GM23248 (cell line): ENCODE data around the gene SND1. TPM values are rescaled to one million over a fixed set of nuclear protein-coding genes. Genes with fewer than 3 reads are reported as not detected.

Source experiments
- DNase-seq: peaks from one replicate; pipeline ENCODE4 v3.0.0-alpha.2; 2015
- H2AFZ ChIP-seq: fragments of 200-600 bp; sonication (generic); 2 replicates; pipeline ENCODE4 v1.6.1; 2016; ENCODE audit warnings: antibody characterized with exemption
- H3F3A ChIP-seq: fragments of 200-600 bp; sonication (generic); 2 replicates; pipeline ENCODE4 v1.6.1; 2016; ENCODE audit warnings: mild to moderate bottlenecking, antibody characterized with exemption, mixed run types; ENCODE audit not compliant: insufficient read depth
- H3K27ac ChIP-seq: fragments of 200-600 bp; sonication (generic); 2 replicates; pipeline ENCODE4 v1.5.1; 2016; ENCODE audit warnings: mild to moderate bottlenecking
- H3K27me3 ChIP-seq: fragments of 200-600 bp; sonication (generic); replicated peaks from 2 replicates; pipeline ENCODE4 v1.6.1; 2016; ENCODE audit warnings: mild to moderate bottlenecking; ENCODE audit not compliant: insufficient read depth
- H3K36me3 ChIP-seq: fragments of 200-600 bp; sonication (generic); 2 replicates; pipeline ENCODE4 v1.6.1; 2016; ENCODE audit warnings: low read depth, mild to moderate bottlenecking
- H3K4me1 ChIP-seq: fragments of 200-600 bp; sonication (generic); 2 replicates; pipeline ENCODE4 v1.6.1; 2016; ENCODE audit warnings: mild to moderate bottlenecking; ENCODE audit not compliant: insufficient read depth
- H3K4me2 ChIP-seq: fragments of 200-600 bp; sonication (generic); one replicate; pipeline ENCODE4 v1.6.1; 2016; ENCODE audit warnings: mild to moderate bottlenecking; ENCODE audit not compliant: unreplicated experiment
- H3K4me3 ChIP-seq: fragments of 200-600 bp; sonication (generic); 2 replicates; pipeline ENCODE4 v1.5.1; 2016; ENCODE audit warnings: mild to moderate bottlenecking
- H3K79me2 ChIP-seq: fragments of 200-600 bp; sonication (generic); 2 replicates; pipeline ENCODE4 v1.6.1; 2016; ENCODE audit warnings: mild to moderate bottlenecking; ENCODE audit not compliant: insufficient read depth
- H3K9ac ChIP-seq: fragments of 200-600 bp; sonication (generic); 2 replicates; pipeline ENCODE4 v1.6.1; 2016; ENCODE audit warnings: mild to moderate bottlenecking
- H3K9me2 ChIP-seq: fragments of 200-600 bp; sonication (generic); 2 replicates; pipeline ENCODE4 v1.6.1; 2016; ENCODE audit warnings: mixed run types, mild to moderate bottlenecking, moderate library complexity; ENCODE audit not compliant: insufficient read depth
- H3K9me3 ChIP-seq: fragments of 200-600 bp; sonication (generic); one replicate; pipeline ENCODE4 v1.6.1; 2017; ENCODE audit warnings: low read depth
- H4K20me1 ChIP-seq: fragments of 200-600 bp; sonication (generic); 2 replicates; pipeline ENCODE4 v1.6.0; 2016; ENCODE audit not compliant: insufficient read depth
- EZH2 ChIP-seq: fragments of 200-600 bp; sonication (generic); IDR thresholded peaks from 2 replicates; pipeline ENCODE4 v1.6.1; 2018; ENCODE audit warnings: antibody characterized with exemption, mild to moderate bottlenecking; ENCODE audit not compliant: insufficient read depth, poor library complexity, severe bottlenecking
- EZH2phosphoT487 ChIP-seq: fragments of 200-600 bp; sonication (generic); IDR thresholded peaks from 2 replicates; pipeline ENCODE4 v1.6.1; 2018; ENCODE audit warnings: antibody characterized with exemption, moderate library complexity, mild to moderate bottlenecking, low read depth; ENCODE audit not compliant: insufficient read depth
- WGBS, 2 experiments: methylation state at CpG; one replicate each; pipeline ENCODE4 v1.1.6; 2015 to 2017; ENCODE audit warnings: low lambda C conversion rate in 2 of 2, low coverage in 1 of 2; ENCODE audit errors: missing lambda C conversion rate in 2 of 2; 5-methylcytosine and 5-hydroxymethylcytosine counted together
- in situ Hi-C: fragments of 300-500 bp; cut with MboI; formaldehyde crosslinking; loops from 2 replicates; pipeline ENCODE4 v1.15.0; 2020
- polyA plus RNA-seq: library from polyadenylated mRNA; unstranded; fragments of >200 nt; fragmentation: Nextera tagmentation; extraction: Ambion mirVana; gene quantifications from 2 replicates; pipeline ENCODE4 v1.2.1, GENCODE V29; 2016
- total RNA-seq: library from RNA; depleted of rRNA; stranded (reverse); fragments of >200 nt; shearing (Covaris generic); gene quantifications from 2 replicates; pipeline ENCODE4 v1.2.3, GENCODE V29; 2014

Gene SND1
- total and polyA plus RNA-seq, 2 experiments from 2014 or later: 128 to 184 TPM

DNA sequence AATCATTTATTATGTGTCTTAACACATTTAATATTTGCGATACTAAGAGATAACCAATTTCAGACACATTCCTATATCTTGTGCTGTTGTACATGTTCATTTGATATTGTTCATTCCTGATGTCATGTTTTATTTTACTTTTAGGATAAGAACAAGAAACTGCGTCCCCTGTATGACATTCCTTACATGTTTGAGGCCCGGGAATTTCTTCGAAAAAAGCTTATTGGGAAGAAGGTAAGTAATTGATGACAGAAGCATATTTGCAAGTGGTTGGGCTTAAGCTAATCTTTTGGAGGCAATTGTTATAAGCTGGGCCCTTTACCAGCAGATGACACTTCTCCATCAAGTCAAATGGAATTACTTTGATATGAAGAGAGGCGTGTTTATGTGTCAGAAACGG lies 155.3 kb downstream of the SND1 start:
- Histone ChIP-seq H2AFZ (no peak overlapping the region), H3K27me3 (no peaks in the 10 kb centered on the region), H3K4me2 (no peak overlapping the region), H3K36me3 (no peaks in the 10 kb centered on the region), H4K20me1 (peaks cover 18% of the 10 kb centered on the region), H3K9me3 (no peaks in the 10 kb centered on the region), H3K4me3 (no peak overlapping the region), H3K79me2 (peaks cover 88% of the 10 kb centered on the region), H3F3A (peaks cover 30% of the 10 kb centered on the region), H3K27ac (no peak overlapping the region), H3K9ac (no peak overlapping the region), H3K9me2 (no peaks in the 10 kb centered on the region), H3K4me1 (peaks cover 19% of the 10 kb centered on the region)
- WGBS, 2 experiments: 69 to 72% methylated on average over 6 of the region's 6 CpGs
- DNase-seq: no peak
- TF ChIP-seq EZH2phosphoT487: no peak
- no peak for TF ChIP-seq EZH2
- in situ Hi-C loops: no loop called here

DNA sequence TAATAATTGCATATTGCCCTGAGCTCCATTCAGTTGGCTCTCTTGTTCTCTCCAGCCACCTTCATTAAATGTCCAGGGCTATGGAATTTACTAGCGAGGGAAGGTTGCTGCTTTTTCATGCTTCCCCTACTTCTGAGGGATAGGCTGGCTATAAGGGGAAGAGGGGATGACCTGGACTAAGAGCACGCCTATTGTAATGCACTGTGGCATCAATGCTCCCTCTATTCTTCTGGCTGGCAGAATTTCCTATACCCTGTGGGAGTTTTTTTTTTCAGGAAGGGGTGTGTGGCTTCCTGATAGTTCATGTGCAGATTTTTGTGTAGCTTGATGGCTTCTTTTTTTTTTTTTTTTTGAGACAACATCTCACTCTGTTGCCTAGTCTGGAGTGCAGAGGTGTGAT lies 155.8 kb downstream of the SND1 start:
- in situ Hi-C loops: no loop called here
- Histone ChIP-seq H3K27me3 (no peaks in the 10 kb centered on the region), H3K4me2 (no peak overlapping the region), H2AFZ (no peak overlapping the region), H3K9me3 (no peaks in the 10 kb centered on the region), H3K4me3 (no peak overlapping the region), H4K20me1 (peaks cover 18% of the 10 kb centered on the region), H3K79me2 (peaks cover 88% of the 10 kb centered on the region), H3F3A (peaks cover 30% of the 10 kb centered on the region), H3K9me2 (no peaks in the 10 kb centered on the region), H3K27ac (no peak overlapping the region), H3K4me1 (peaks cover 19% of the 10 kb centered on the region), H3K9ac (no peak overlapping the region), H3K36me3 (no peaks in the 10 kb centered on the region)
- 97 to 100% methylated on average over 2 of the region's 2 CpGs for WGBS, 2 experiments
- DNase-seq: no peak
- TF ChIP-seq EZH2phosphoT487 (no peak), EZH2 (no peak)

DNA sequence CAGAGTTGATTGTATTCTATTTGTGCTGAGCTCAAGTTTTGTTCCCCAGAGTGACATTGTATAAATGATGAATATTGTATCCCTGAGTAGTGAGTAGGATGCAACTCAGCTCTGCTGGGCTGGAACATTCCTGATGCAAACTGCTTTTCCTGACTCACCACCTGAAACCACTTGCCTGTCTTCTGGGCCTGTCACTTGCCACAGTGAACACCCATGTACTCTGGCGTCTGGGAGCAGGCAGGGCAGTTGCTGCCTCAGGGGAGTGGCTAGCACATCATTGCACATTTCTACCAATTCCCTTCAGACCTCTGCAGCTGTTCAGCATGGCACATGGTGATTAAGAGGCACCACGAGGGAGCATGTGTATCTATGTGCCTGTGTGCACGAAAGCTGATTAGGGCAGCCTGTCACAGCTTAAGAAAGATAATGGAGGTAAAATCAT lies 157.3 kb downstream of the SND1 start:
- 26 to 31% methylated on average over 3 of the region's 3 CpGs for WGBS, 2 experiments
- peaks cover 20% of the 10 kb centered on the region for H4K20me1 ChIP-seq

DNA sequence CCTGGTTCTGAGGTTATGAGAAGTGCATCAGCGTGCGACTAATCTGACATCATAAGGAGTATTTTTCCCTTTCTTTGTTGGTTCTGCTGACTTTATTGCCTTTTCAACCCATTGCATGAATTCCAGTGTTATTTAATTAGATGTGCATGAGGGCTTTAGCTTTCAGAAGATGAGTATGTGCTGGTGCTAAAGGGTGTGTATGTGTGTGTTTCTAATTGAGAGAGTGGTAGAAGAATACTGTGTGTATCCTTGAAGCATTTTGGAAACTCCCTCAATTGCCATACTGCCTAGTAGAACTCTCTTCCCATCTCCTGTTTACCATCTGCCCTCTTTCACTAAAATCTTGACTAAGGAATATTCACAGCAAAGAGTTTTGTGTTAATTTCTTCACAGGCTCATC lies 158.1 kb downstream of the SND1 start:
- 99 to 100% methylated on average over 2 of the region's 2 CpGs for WGBS, 2 experiments
- DNase-seq: no peak
- H3K9me3 ChIP-seq: no peaks in the 10 kb centered on the region
- peaks cover 89% of the 10 kb centered on the region for H3K79me2 ChIP-seq
- H3K9me2 ChIP-seq: no peaks in the 10 kb centered on the region
- H3K4me2 ChIP-seq: no peak overlapping the region
- H3K4me3 ChIP-seq: no peak overlapping the region
- H4K20me1 ChIP-seq: peaks cover 26% of the 10 kb centered on the region
- H3F3A ChIP-seq: peaks cover 30% of the 10 kb centered on the region
- no peak overlapping the region for H2AFZ ChIP-seq
- no peak for TF ChIP-seq EZH2phosphoT487
- TF ChIP-seq EZH2: no peak
- H3K4me1 ChIP-seq: peaks cover 27% of the 10 kb centered on the region
- peak overlapping the region; percentile 54 for H3K27ac ChIP-seq
- no peaks in the 10 kb centered on the region for H3K36me3 ChIP-seq
- in situ Hi-C loops: no loop called here
- H3K9ac ChIP-seq: no peak overlapping the region
- H3K27me3 ChIP-seq: no peaks in the 10 kb centered on the region

More for the DNA sequence above, 157.3 kb downstream of the SND1 start:
- H3K9me3 ChIP-seq: no peaks in the 10 kb centered on the region
- peak overlapping the region; percentile 17 for H3K4me2 ChIP-seq
- H3K27ac ChIP-seq: peak overlapping the region; percentile 54
- H3K9me2 ChIP-seq: no peaks in the 10 kb centered on the region
- H3K4me1 ChIP-seq: peaks cover 26% of the 10 kb centered on the region
- H3K4me3 ChIP-seq: no peak overlapping the region
- peaks cover 89% of the 10 kb centered on the region for H3K79me2 ChIP-seq
- peaks cover 30% of the 10 kb centered on the region for H3F3A ChIP-seq
- no peak overlapping the region for H2AFZ ChIP-seq
- TF ChIP-seq EZH2: no peak
- TF ChIP-seq EZH2phosphoT487: no peak
- peak; percentile 91 for DNase-seq
- no peaks in the 10 kb centered on the region for H3K27me3 ChIP-seq
- in situ Hi-C loops: no loop called here
- H3K9ac ChIP-seq: no peak overlapping the region
- no peaks in the 10 kb centered on the region for H3K36me3 ChIP-seq
